B cell (primary cell): Measurements from ENCODE around the gene STT3A. TPM values are rescaled to one million over a fixed set of nuclear protein-coding genes. Genes with fewer than 3 reads are reported as not detected.

Source experiments
- ATAC-seq: fragments of 200-7000 bp; cut with Tn5 transposase; one replicate; pipeline ENCODE4 v1.10.0; 2021; ENCODE audit warnings: low read depth, mild to moderate bottlenecking, moderate number of reproducible peaks, moderate library complexity
- CTCF ChIA-PET: fragments of 350-600 bp; sonication (Branson Sonifier 250); formaldehyde crosslinking; loops from one replicate; lab custom pipeline; 2021; ENCODE audit warnings: antibody characterized with exemption, inconsistent platforms; lab: Charles Lee
- POLR2A ChIA-PET: fragments of 350-600 bp; sonication (Branson Sonifier 250); formaldehyde crosslinking; loops from one replicate; lab custom pipeline; 2021; ENCODE audit warnings: antibody characterized with exemption; lab: Charles Lee
- DNase-seq: peaks from one replicate; pipeline ENCODE4 v3.0.0; 2013
- H2AFZ ChIP-seq: 2 replicates; pipeline ENCODE4 v1.6.1; 2012; ENCODE audit warnings: mild to moderate bottlenecking, low read depth, low read length; ENCODE audit not compliant: insufficient read depth, poor library complexity, severe bottlenecking
- H3K27ac ChIP-seq, 2 donors: 1 replicate in 1 of 2; 2 replicates in 1 of 2; pipeline ENCODE4 v1.5.1; 2012 to 2013; ENCODE audit warnings: low read length in 2 of 2, mild to moderate bottlenecking in 2 of 2, moderate library complexity in 1 of 2
- H3K27me3 ChIP-seq, 4 experiments: fragments of 200-600 bp in 1 of 4; sonication (generic) in 1 of 4; replicated peaks in 1 of 4; 1 replicate in 2 of 4; 2 replicates in 2 of 4; pipeline versions ENCODE4 v1.6.1 to v1.7.0; 2013 to 2016; ENCODE audit warnings: low read length in 3 of 4, mild to moderate bottlenecking in 2 of 4, mixed read lengths in 1 of 4, moderate library complexity in 1 of 4; ENCODE audit not compliant: insufficient read depth in 4 of 4, control insufficient read depth in 3 of 4; ENCODE audit errors: control extremely low read depth in 1 of 4
- H3K36me3 ChIP-seq, 2 experiments: replicated peaks in 1 of 2; 1 replicate in 1 of 2; 2 replicates in 1 of 2; pipeline versions ENCODE4 v1.6.1 to v1.7.1; 2013; ENCODE audit warnings: low read length in 1 of 2; ENCODE audit not compliant: insufficient read depth in 2 of 2, control insufficient read depth in 1 of 2; ENCODE audit errors: control extremely low read depth in 1 of 2, extremely low read depth in 1 of 2
- H3K4me1 ChIP-seq, 2 donors: fragments of 200-600 bp in 1 of 2; sonication (generic) in 1 of 2; 1 replicate in 1 of 2; 2 replicates in 1 of 2; pipeline versions ENCODE4 v1.5.1 to v1.6.1; 2013 to 2017; ENCODE audit warnings: low read length in 2 of 2; ENCODE audit not compliant: control insufficient read depth in 2 of 2, insufficient read depth in 2 of 2
- H3K4me2 ChIP-seq: replicated peaks from 2 replicates; pipeline ENCODE3; 2012; ENCODE audit warnings: mild to moderate bottlenecking, low read depth, low read length; ENCODE audit not compliant: poor library complexity, severe bottlenecking
- H3K4me3 ChIP-seq, 5 experiments: fragments of 200-600 bp in 1 of 5; sonication (generic) in 1 of 5; 1 replicate in 3 of 5; 2 replicates in 2 of 5; pipeline versions ENCODE4 v1.5.1 to v1.7.0; 2011 to 2016; ENCODE audit warnings: low read length in 4 of 5, mild to moderate bottlenecking in 4 of 5, low read depth in 2 of 5, control low read depth in 1 of 5, moderate library complexity in 1 of 5; ENCODE audit not compliant: insufficient read depth in 1 of 5; ENCODE audit errors: control extremely low read depth in 1 of 5, extremely low read depth in 1 of 5
- H3K79me2 ChIP-seq: fragments of 200-600 bp; sonication (generic); one replicate; pipeline ENCODE4 v1.6.0; 2016; ENCODE audit warnings: low read length; ENCODE audit not compliant: control insufficient read depth, insufficient read depth
- H3K9ac ChIP-seq: fragments of 200-600 bp; sonication (generic); 2 replicates; pipeline ENCODE4 v1.6.1; 2017; ENCODE audit warnings: mild to moderate bottlenecking, low read length, moderate library complexity
- H3K9me3 ChIP-seq, 3 donors: one replicate each; pipeline versions ENCODE4 v1.6.1 to v1.7.1; 2013; ENCODE audit warnings: low read length in 2 of 3; ENCODE audit not compliant: control insufficient read depth in 2 of 3, insufficient read depth in 1 of 3; ENCODE audit errors: control extremely low read depth in 1 of 3
- H4K20me1 ChIP-seq: 2 replicates; pipeline ENCODE4 v1.6.0; 2012; ENCODE audit warnings: mild to moderate bottlenecking, low read length; ENCODE audit not compliant: insufficient read depth, control insufficient read depth, poor library complexity, severe bottlenecking
- H3K27ac Mint-ChIP-seq: one replicate; pipeline ENCODE4 v1.8.0; 2021; ENCODE audit warnings: mixed read lengths
- H3K27me3 Mint-ChIP-seq: one replicate; pipeline ENCODE4 v1.8.0; 2021; ENCODE audit warnings: mixed read lengths
- H3K4me1 Mint-ChIP-seq: one replicate; pipeline ENCODE4 v1.8.0; 2021; ENCODE audit warnings: mixed read lengths
- H3K4me3 Mint-ChIP-seq: one replicate; pipeline ENCODE4 v1.8.0; 2021; ENCODE audit warnings: mixed read lengths
- H3K9me3 Mint-ChIP-seq: one replicate; pipeline ENCODE4 v1.8.0; 2022; ENCODE audit warnings: mixed read lengths; ENCODE audit not compliant: insufficient read depth
- EZH2 ChIP-seq: IDR thresholded peaks from 2 replicates; pipeline ENCODE4 v1.6.1; 2012; ENCODE audit warnings: borderline replicate concordance, low read depth, mild to moderate bottlenecking, moderate library complexity, low read length; ENCODE audit not compliant: insufficient read depth, poor library complexity, severe bottlenecking
- WGBS: methylation state at CpG from one replicate; pipeline ENCODE4 v1.1.5; 2013; ENCODE audit warnings: missing lambda C conversion rate; ENCODE audit not compliant: insufficient coverage; 5-methylcytosine and 5-hydroxymethylcytosine counted together
- intact Hi-C: fragments of 100-400 bp; cut with micrococcal nuclease; formaldehyde crosslinking; loops from one replicate; pipeline ENCODE4 v1.10.0; 2022
- polyA plus RNA-seq: library from polyadenylated mRNA; depleted of rRNA; stranded (reverse); fragments of >200 nt; gene quantifications from 2 replicates; pipeline ENCODE4 v1.2.3, GENCODE V29; 2012
- total RNA-seq, 2 donors: library from RNA; stranded (reverse); fragments of 120-200 nt in 1 of 2; gene quantifications; 1 replicate in 1 of 2; 2 replicates in 1 of 2; pipeline versions ENCODE4 v1.2.3 to v1.2.4, GENCODE V29; 2013 to 2022
- TF ChIP-seq, protein P1 (sequence below): fragments of 200-600 bp; IDR thresholded peaks from one replicate; pipeline ENCODE4 v1.8.0; 2022; ENCODE audit warnings: antibody characterized with exemption, mild to moderate bottlenecking

The STT3A gene
- total and polyA plus RNA-seq, 2 donors (not counting 1 experiment from before 2014, with no cell fraction given) = 29.7 to 78.4 TPM

DNA sequence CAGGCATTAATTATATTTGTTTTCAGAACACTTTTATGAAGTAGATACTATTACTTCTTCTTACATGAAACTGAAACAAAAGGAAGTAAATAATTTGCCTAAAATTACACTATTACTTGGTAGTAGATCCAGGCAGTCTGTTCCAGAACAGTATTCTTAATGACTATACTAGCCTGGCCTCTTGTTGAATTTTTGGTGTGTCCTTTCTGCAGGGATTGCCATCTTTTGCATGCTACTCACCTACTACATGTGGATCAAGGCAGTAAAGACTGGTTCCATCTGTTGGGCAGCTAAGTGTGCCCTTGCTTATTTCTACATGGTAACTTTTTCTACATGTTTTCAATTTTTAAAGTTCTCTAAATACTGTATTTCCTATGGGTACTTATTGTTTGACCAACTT lies 12.8 kb downstream of the STT3A start:
- H3K4me3 Mint-ChIP-seq = no peak overlapping the region
- ChIA-PET POLR2A (no interaction called here), CTCF (no interaction called here)
- no peak overlapping the region for H2AFZ ChIP-seq
- no peaks in the 10 kb centered on the region for H4K20me1 ChIP-seq
- no peaks in the 10 kb centered on the region for H3K9me3 ChIP-seq
- no peak overlapping the region for H3K4me2 ChIP-seq
- intact Hi-C loops = no loop called here
- TF ChIP-seq, protein P1, sequence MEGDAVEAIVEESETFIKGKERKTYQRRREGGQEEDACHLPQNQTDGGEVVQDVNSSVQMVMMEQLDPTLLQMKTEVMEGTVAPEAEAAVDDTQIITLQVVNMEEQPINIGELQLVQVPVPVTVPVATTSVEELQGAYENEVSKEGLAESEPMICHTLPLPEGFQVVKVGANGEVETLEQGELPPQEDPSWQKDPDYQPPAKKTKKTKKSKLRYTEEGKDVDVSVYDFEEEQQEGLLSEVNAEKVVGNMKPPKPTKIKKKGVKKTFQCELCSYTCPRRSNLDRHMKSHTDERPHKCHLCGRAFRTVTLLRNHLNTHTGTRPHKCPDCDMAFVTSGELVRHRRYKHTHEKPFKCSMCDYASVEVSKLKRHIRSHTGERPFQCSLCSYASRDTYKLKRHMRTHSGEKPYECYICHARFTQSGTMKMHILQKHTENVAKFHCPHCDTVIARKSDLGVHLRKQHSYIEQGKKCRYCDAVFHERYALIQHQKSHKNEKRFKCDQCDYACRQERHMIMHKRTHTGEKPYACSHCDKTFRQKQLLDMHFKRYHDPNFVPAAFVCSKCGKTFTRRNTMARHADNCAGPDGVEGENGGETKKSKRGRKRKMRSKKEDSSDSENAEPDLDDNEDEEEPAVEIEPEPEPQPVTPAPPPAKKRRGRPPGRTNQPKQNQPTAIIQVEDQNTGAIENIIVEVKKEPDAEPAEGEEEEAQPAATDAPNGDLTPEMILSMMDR = no peak
- no peak for TF ChIP-seq EZH2
- peaks cover 22 to 87% of the 10 kb centered on the region in 2 experiments for H3K36me3 ChIP-seq
- DNase-seq = no peak
- no peaks in the 10 kb centered on the region for H3K79me2 ChIP-seq
- H3K27me3 ChIP-seq = no peaks in the 10 kb centered on the region
- ATAC-seq = no peak
- no peaks in the 10 kb centered on the region for H3K27me3 Mint-ChIP-seq
- H3K27ac ChIP-seq = no peak overlapping the region
- no peaks in the 10 kb centered on the region for H3K4me1 Mint-ChIP-seq
- no peak overlapping the region for H3K27ac Mint-ChIP-seq
- no peaks in the 10 kb centered on the region for H3K4me1 ChIP-seq
- H3K9me3 Mint-ChIP-seq = no peaks in the 10 kb centered on the region
- H3K9ac ChIP-seq = no peak overlapping the region
- no peak overlapping the region for H3K4me3 ChIP-seq

DNA sequence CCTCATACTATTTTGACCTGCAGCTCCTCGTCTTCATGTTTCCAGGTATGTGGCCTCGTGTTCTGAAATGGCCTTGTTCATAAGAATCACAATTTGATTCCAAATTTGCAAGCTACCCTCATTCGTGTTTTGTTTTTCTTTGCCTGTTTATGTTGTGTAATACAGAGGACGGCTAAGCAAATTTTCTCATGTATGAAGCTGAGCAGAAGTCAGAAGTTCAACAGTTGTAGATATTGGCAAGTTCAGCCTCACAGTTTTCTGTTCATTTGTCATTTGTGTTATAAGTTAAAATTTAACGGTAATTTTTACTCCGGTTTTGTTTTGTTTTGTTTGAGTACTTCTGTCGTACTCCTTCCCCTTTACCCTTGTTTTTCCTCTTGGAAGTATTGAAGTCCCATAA lies 16.9 kb downstream of the STT3A start:
- no peaks in the 10 kb centered on the region for H3K9me3 Mint-ChIP-seq
- 100% methylated on average over 4 of the region's 7 CpGs for WGBS
- H3K27ac ChIP-seq = no peak overlapping the region

More for the DNA sequence above, 16.9 kb downstream of the STT3A start:
- DNase-seq = no peak
- Histone ChIP-seq H2AFZ (no peak overlapping the region), H3K4me2 (no peak overlapping the region), H3K27me3 (no peaks in the 10 kb centered on the region), H3K79me2 (no peaks in the 10 kb centered on the region), H3K4me3 (no peak overlapping the region), H3K4me1 (no peaks in the 10 kb centered on the region), H3K9ac (no peak overlapping the region), H3K9me3 (no peaks in the 10 kb centered on the region), H4K20me1 (no peaks in the 10 kb centered on the region), H3K36me3 (peaks cover 30 to 88% of the 10 kb centered on the region in 2 experiments)
- Mint-ChIP-seq H3K27ac (no peak overlapping the region), H3K4me3 (no peak overlapping the region), H3K4me1 (no peaks in the 10 kb centered on the region), H3K27me3 (no peaks in the 10 kb centered on the region)
- no peak for TF ChIP-seq EZH2
- TF ChIP-seq, protein P1 = no peak
- ATAC-seq = no peak
- intact Hi-C loops = no loop called here
- CTCF ChIA-PET = no interaction called here
- POLR2A ChIA-PET = no interaction called here
